DND-41 (cell line): ENCODE data around the gene MT3.

Experiments
- ATAC-seq: fragments of 200-7000 bp; cut with Tn5 transposase; 3 replicates; pipeline ENCODE4 v1.9.1; 2021; ENCODE audit warnings: low read depth; ENCODE audit not compliant: insufficient read depth
- DNase-seq: peaks from one replicate; pipeline ENCODE4 v3.0.0-alpha.2; 2020
- H2AFZ ChIP-seq: 2 replicates; pipeline ENCODE4 v1.6.0; 2012; ENCODE audit warnings: low read depth, low read length
- H3K27ac ChIP-seq: 2 replicates; pipeline ENCODE4 v1.5.1; 2012; ENCODE audit warnings: low read length, inconsistent platforms
- H3K27me3 ChIP-seq: fragments of 200-600 bp; sonication (generic); 2 replicates; pipeline ENCODE4 v1.6.0; 2012; ENCODE audit warnings: low read length, mild to moderate bottlenecking, inconsistent platforms; ENCODE audit not compliant: insufficient read depth, poor library complexity
- H3K36me3 ChIP-seq: 2 replicates; pipeline ENCODE4 v1.5.1; 2012; ENCODE audit warnings: low read length, inconsistent platforms; ENCODE audit not compliant: insufficient read depth
- H3K4me1 ChIP-seq: 2 replicates; pipeline ENCODE4 v1.5.1; 2012; ENCODE audit warnings: mild to moderate bottlenecking, low read length; ENCODE audit not compliant: insufficient read depth
- H3K4me2 ChIP-seq: 2 replicates; pipeline ENCODE4 v1.6.0; 2012; ENCODE audit warnings: mild to moderate bottlenecking, moderate library complexity, low read length, inconsistent platforms; ENCODE audit not compliant: insufficient read depth
- H3K4me3 ChIP-seq, 2 experiments: fragments of 200-600 bp in 1 of 2; shearing (Covaris generic) in 1 of 2; 2 replicates each; pipeline ENCODE4 v1.5.1; 2012 to 2016; ENCODE audit warnings: inconsistent platforms in 2 of 2, low read length in 2 of 2, mild to moderate bottlenecking in 2 of 2, low read depth in 1 of 2, moderate library complexity in 1 of 2
- H3K79me2 ChIP-seq: 2 replicates; pipeline ENCODE4 v1.6.0; 2012; ENCODE audit warnings: low read length, inconsistent platforms; ENCODE audit not compliant: insufficient read depth
- H3K9ac ChIP-seq: 2 replicates; pipeline ENCODE4 v1.6.0; 2012; ENCODE audit warnings: low read depth, mild to moderate bottlenecking, inconsistent platforms, low read length, moderate library complexity
- H3K9me3 ChIP-seq: 2 replicates; pipeline ENCODE4 v1.5.1; 2012; ENCODE audit warnings: low read length, moderate library complexity, mild to moderate bottlenecking, inconsistent platforms; ENCODE audit not compliant: insufficient read depth, severe bottlenecking
- H4K20me1 ChIP-seq: 2 replicates; pipeline ENCODE4 v1.6.0; 2012; ENCODE audit warnings: low read length; ENCODE audit not compliant: insufficient read depth
- CTCF ChIP-seq: IDR thresholded peaks from 2 replicates; pipeline ENCODE4 v1.5.1; 2012; ENCODE audit warnings: borderline replicate concordance, low read length, moderate library complexity, mild to moderate bottlenecking; ENCODE audit not compliant: poor library complexity, severe bottlenecking; ENCODE audit errors: extremely low read depth
- EZH2 ChIP-seq: IDR thresholded peaks from 3 replicates; pipeline ENCODE4 v1.6.1; 2012; ENCODE audit warnings: borderline replicate concordance, low read depth, mild to moderate bottlenecking, moderate library complexity, low read length, inconsistent platforms; ENCODE audit not compliant: severe bottlenecking

The MT3 gene

DNA sequence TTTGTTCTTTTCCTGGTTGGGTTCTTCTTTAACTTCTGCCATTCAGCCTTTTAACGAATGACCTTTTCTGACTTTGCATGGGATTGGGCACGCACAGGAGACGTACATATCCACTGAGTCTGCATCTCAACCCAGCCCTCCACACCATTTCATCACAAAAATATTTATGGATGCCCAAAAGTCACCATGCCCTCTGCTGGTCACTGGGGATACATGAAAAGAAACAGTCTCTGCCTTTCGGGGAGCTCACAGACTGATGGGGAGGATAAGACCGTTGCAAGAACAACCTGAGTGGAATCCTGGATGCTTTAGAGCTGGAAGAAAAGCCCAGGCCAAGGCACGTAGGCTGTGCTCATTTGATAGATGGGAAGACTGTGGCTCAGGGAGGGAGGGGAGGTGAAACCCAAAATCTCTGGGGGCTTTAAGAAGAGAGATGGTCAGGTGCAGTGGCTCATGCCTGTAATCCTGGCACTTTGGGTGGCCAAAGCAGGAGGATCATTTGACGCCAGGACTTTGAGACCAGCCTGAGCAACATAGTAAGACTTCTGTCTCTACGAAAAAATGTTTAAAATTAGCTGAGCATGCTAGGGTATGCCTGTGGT, 11.2 kb downstream of the MT3 start:
- no peaks in the 10 kb centered on the region for H3K36me3 ChIP-seq
- no peak overlapping the region for H3K4me2 ChIP-seq
- peak; percentile 62 for TF ChIP-seq CTCF
- TF ChIP-seq EZH2: no peak
- no peaks in the 10 kb centered on the region for H3K4me1 ChIP-seq
- H3K9ac ChIP-seq: no peak overlapping the region
- ATAC-seq: peak; percentile 49; the same call in 1 of the 3 replicates
- H3K27ac ChIP-seq: no peak overlapping the region
- no peaks in the 10 kb centered on the region for H4K20me1 ChIP-seq
- no peak overlapping the region for H3K4me3 ChIP-seq
- peak; percentile 28 for DNase-seq
- H2AFZ ChIP-seq: no peak overlapping the region
- H3K79me2 ChIP-seq: no peaks in the 10 kb centered on the region
- H3K27me3 ChIP-seq: peaks cover 3% of the 10 kb centered on the region
- H3K9me3 ChIP-seq: no peaks in the 10 kb centered on the region

DNA sequence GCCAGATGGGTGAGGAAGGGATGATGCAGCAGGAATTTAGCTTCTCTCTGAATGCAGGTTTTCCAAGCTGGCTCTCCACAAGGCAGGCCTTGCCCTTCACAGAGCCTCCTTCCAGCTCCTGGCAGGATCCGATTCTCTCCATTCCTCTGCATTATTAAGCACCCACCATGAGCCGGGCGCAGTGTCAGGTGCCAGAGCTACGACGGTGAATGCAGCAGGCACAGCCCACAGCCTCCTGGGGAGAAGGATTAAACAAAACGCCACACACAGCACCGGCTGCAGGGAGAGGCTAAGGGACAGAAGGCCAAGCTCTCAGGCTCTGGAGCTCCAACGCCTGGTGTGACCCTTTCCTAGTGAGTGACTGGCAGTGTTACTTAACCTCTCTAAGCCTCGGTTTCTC, 12.0 kb downstream of the MT3 start:
- Histone ChIP-seq H3K9ac (no peak overlapping the region), H3K4me1 (no peaks in the 10 kb centered on the region)

GRCh38 chr16:56603589-56603988, 14.3 kb downstream of the MT3 start:
- Histone ChIP-seq H2AFZ (no peak overlapping the region), H3K79me2 (no peaks in the 10 kb centered on the region), H3K4me2 (no peak overlapping the region), H3K4me3 (no peak overlapping the region), H3K4me1 (peaks cover 15% of the 10 kb centered on the region), H3K9me3 (no peaks in the 10 kb centered on the region), H3K27me3 (peaks cover 3% of the 10 kb centered on the region), H4K20me1 (no peaks in the 10 kb centered on the region), H3K36me3 (no peaks in the 10 kb centered on the region), H3K27ac (no peak overlapping the region), H3K9ac (no peak overlapping the region)
- TF ChIP-seq EZH2: no peak
- TF ChIP-seq CTCF: peak; percentile 47
- ATAC-seq: no peak
- peak; percentile 30 for DNase-seq

More for the DNA sequence above, 12.0 kb downstream of the MT3 start:
- Histone ChIP-seq H3K36me3 (no peaks in the 10 kb centered on the region), H3K27ac (no peak overlapping the region), H4K20me1 (no peaks in the 10 kb centered on the region), H3K79me2 (no peaks in the 10 kb centered on the region), H3K4me3 (no peak overlapping the region), H3K27me3 (peaks cover 3% of the 10 kb centered on the region), H3K4me2 (no peak overlapping the region), H3K9me3 (no peaks in the 10 kb centered on the region), H2AFZ (no peak overlapping the region)
- no peak for TF ChIP-seq CTCF
- TF ChIP-seq EZH2: no peak
- ATAC-seq (no peak), DNase-seq (no peak)

DNA sequence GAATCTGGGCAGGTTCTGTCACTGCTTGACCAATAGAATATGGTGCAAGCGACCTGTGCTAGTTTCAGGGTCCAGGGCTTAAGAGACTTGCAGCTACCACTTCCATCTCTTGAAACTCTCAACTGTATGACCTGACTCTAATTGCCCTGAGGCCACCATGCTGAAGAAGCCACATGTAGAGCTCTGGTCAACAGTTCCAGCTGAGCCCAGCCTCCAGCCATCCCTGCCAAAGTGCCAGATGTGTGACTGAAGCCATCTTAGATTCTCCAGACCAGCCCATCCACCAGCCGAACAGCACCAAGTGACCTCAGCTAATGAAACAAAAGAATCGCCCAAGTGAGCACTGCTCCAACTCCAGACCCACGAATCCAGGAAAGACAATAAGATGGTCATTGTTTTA, 15.6 kb downstream of the MT3 start:
- Histone ChIP-seq H3K36me3 (no peaks in the 10 kb centered on the region), H3K4me1 (peaks cover 28% of the 10 kb centered on the region), H3K27me3 (peaks cover 3% of the 10 kb centered on the region), H2AFZ (no peak overlapping the region), H4K20me1 (no peaks in the 10 kb centered on the region), H3K4me3 (no peak overlapping the region), H3K79me2 (no peaks in the 10 kb centered on the region), H3K27ac (no peak overlapping the region), H3K4me2 (no peak overlapping the region), H3K9me3 (no peaks in the 10 kb centered on the region), H3K9ac (no peak overlapping the region)
- DNase-seq (no peak), ATAC-seq (no peak)
- TF ChIP-seq EZH2: no peak
- no peak for TF ChIP-seq CTCF
